ENCODE measurements around the gene RRAGD.

Gene RRAGD

DNA sequence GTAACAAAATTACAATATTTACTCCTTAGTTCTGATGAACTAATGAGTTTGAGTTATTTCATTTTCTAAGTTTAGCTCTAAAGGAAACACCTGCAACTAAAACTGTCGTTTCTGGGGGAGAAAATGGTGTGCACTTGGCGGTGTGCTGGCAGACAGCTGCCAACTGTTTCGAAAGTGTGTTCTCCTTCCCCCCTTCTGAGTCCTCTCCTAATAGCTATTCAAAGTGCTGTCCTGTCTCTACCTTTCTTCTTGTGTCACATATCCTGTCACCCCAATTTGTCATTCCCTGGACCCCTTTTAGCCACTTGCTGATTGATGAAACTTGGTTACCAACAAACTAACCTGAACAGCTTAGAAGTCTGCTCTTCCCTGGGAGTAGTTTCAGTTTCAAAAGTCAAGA lies 54.7 kb downstream of the RRAGD start:
- Mint-ChIP-seq H3K4me3 (peak overlapping the region; percentile 76), H3K27me3 (no peaks in the 10 kb centered on the region), H3K4me1 (peaks cover 21% of the 10 kb centered on the region), H3K9me3 (no peaks in the 10 kb centered on the region), H3K27ac (ENCODE audit: low read depth) (peak overlapping the region; percentile 73), H3K36me3 (ENCODE audit: insufficient read depth) (peaks cover 6% of the 10 kb centered on the region)
- ATAC-seq (replicated peaks; ENCODE audit: extremely low read depth, poor library complexity, severe bottlenecking), result no peak
- DNase-seq (ENCODE audit: low spot score in 2 of 2), result no peak

- peak overlapping the region; percentile 73 for H3K27ac Mint-ChIP-seq (ENCODE audit: low read depth)
- no peak overlapping the region for H3K4me3 Mint-ChIP-seq
- H3K9me3 Mint-ChIP-seq, result no peaks in the 10 kb centered on the region
- H3K27me3 Mint-ChIP-seq, result no peaks in the 10 kb centered on the region
- no peak for ATAC-seq (replicated peaks; ENCODE audit: extremely low read depth, poor library complexity, severe bottlenecking)
- peaks cover 10% of the 10 kb centered on the region for H3K36me3 Mint-ChIP-seq (ENCODE audit: insufficient read depth)
- DNase-seq (ENCODE audit: low spot score in 2 of 2), result no peak
- peaks cover 25% of the 10 kb centered on the region for H3K4me1 Mint-ChIP-seq
Measured at GRCh38 chr6:89356642-89357170, 55.4 kb downstream of the RRAGD start.

GRCh38 chr6:89355511-89356194 lies 56.4 kb downstream of the RRAGD start:
- Mint-ChIP-seq H3K27me3 (no peaks in the 10 kb centered on the region), H3K27ac (ENCODE audit: low read depth) (no peak overlapping the region), H3K9me3 (no peaks in the 10 kb centered on the region), H3K36me3 (ENCODE audit: insufficient read depth) (peaks cover 10% of the 10 kb centered on the region), H3K4me1 (peaks cover 35% of the 10 kb centered on the region), H3K4me3 (no peak overlapping the region)
- ATAC-seq (replicated peaks; ENCODE audit: extremely low read depth, poor library complexity, severe bottlenecking), result no peak
- no peak for DNase-seq (ENCODE audit: low spot score in 2 of 2)

DNA sequence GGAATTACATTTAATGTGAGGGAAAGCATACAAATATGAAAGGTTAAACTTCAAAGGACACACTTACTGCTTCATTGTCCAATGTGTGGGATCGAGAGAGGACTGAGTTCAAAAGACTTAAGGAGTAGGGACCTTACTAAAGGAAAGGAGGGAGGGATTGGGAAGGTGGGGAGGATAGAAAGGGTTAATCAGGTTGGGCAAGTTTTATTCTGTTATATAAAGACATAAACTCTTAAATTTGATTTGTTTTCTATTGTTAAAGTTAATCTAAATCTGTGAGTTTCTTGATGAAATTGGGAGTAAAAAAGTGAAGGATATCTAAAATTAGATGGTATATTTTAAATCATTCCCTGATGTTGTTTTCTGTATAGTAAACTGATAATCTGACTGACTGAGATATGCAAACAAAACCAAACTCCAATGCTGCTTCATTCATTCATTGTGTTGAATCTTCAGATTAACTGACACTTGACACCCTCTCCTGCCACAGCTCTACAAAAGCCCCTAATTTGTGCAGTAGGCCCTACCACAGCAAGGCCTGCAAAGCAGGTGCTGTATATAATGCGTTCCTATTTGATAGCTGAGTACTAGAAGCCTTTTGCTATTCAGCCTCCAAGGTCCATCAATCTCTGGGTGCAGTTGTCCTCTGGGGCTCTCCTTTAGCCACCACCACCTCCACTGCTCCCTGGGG lies 58.2 kb downstream of the RRAGD start:
- H3K9me3 Mint-ChIP-seq, result no peaks in the 10 kb centered on the region
- peaks cover 8% of the 10 kb centered on the region for H3K36me3 Mint-ChIP-seq (ENCODE audit: insufficient read depth)
- peak overlapping the region; percentile 69 for H3K27ac Mint-ChIP-seq (ENCODE audit: low read depth)
- DNase-seq (ENCODE audit: low spot score in 2 of 2) (no peak), ATAC-seq (replicated peaks; ENCODE audit: extremely low read depth, poor library complexity, severe bottlenecking) (no peak)
- peaks cover 47% of the 10 kb centered on the region for H3K4me1 Mint-ChIP-seq
- peak overlapping the region; percentile 99 for H3K4me3 Mint-ChIP-seq
- no peaks in the 10 kb centered on the region for H3K27me3 Mint-ChIP-seq

DNA sequence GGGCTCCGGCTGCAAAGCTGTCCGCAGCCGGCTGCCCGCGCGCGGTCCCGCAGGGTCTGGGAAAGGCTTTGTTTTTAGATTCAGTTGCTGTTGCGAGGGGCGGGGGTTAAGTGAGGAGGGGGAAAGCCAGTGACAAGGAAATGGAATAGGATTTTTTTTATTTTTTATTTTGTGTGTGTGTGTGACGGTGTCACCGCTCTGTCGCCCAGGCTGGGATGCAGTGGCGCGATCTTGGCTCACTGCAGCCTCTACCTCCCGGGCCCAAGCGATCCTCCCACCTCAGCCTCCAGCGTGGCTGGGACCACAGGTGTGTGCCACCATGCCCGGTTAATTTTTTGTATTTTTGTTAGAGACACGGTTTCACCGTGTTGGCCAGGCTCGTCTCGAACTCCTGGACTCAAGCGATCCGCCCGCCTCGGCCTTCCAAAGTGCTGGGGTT lies 58.9 kb downstream of the RRAGD start:
- no peaks in the 10 kb centered on the region for H3K9me3 Mint-ChIP-seq
- H3K4me3 Mint-ChIP-seq, result peak overlapping the region; percentile 99
- peaks cover 8% of the 10 kb centered on the region for H3K36me3 Mint-ChIP-seq (ENCODE audit: insufficient read depth)
- no peaks in the 10 kb centered on the region for H3K27me3 Mint-ChIP-seq
- ATAC-seq (replicated peaks; ENCODE audit: extremely low read depth, poor library complexity, severe bottlenecking) (no peak), DNase-seq (ENCODE audit: low spot score in 2 of 2) (no peak)
- peaks cover 54% of the 10 kb centered on the region for H3K4me1 Mint-ChIP-seq
- H3K27ac Mint-ChIP-seq (ENCODE audit: low read depth), result peak overlapping the region; percentile 69

DNA sequence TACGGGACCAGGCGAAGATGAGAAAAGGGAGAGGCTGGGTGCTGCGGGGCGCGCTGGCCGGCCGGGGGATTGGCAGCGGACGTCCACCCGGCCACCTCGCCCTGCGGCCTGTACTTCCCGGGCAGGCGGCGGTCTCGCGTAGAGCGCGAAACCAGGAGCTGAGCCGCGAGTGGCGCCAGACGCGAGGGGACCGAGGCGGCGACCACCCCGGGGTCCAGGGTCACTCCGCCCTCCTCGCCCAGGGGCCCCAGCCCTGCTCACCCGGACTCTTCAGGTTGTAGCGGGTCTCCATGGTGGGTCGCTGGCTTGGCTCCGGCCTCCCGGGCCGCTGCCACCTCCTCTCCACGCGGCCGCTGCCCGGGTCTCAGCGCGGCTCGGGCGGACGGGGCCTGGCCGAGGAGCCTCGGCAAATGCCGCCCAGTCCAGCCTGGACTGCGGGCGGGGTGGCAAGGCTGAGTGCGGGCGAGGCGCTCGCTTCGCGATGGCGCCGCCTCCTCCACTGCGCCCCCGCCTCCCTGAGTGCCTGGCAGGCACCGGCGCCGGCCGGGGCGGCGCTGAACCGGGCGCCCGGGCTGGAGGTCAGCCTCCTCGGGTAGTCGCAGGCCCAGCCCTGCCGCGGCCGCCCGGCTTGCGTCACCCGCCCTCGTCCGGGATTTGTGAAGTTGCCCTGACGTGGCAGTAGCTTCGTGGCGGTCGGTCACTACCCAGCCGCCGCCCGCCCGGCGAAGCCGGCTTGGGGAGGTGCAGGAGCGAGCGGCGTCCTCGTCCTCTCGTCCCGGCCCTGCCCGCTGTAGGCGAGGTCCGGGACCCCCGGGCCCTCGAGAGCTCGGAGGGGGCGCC lies 59.6 kb downstream of the RRAGD start, which contains the start of gene UBE2J1:
Gene UBE2J1 (minus strand): TSS at position 445 of the 840 bp plus-strand sequence. CDS start 153 bp downstream, at position 292.
- Mint-ChIP-seq H3K9me3 (no peaks in the 10 kb centered on the region), H3K27ac (ENCODE audit: low read depth) (peak within 1 kb of the TSS; percentile 99), H3K4me1 (peaks cover 55% of the 10 kb centered on the region), H3K27me3 (no peaks in the 10 kb centered on the region), H3K4me3 (peak within 1 kb of the TSS; percentile 99), H3K36me3 (ENCODE audit: insufficient read depth) (peaks cover 7% of the 10 kb centered on the region)
- ATAC-seq (replicated peaks; ENCODE audit: extremely low read depth, poor library complexity, severe bottlenecking) (peak; percentile 79), DNase-seq (ENCODE audit: low spot score in 2 of 2) (peak; percentile 59 to 66)

DNA sequence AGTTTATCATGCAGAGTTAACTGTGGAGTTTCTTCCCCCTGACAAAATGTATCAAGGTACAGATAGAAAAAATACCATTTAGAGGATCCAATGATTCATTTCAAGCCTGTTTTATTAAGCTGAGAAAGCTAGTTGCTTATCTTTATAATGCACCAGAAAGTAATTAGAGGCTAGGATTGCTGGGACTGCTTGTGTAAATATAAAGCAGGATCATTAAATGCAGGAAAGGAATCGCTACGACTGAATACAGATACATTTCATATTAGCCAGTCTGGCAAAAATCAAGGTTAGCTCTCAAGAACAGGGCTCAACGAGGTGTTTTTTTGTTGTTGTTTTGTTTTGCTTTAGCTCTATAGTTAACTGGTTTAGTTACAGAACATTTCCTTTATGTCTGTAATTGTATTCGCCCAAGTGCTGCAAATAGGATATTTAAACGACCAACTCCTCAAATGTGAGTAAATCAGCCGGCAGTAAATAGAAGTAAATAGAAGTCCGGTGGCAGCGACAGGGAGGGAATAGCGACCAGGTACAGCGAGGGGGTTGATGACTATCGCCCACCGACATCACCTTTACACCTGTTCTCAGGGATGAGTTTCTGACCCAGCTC lies 60.3 kb downstream of the RRAGD start:
- Mint-ChIP-seq H3K36me3 (ENCODE audit: insufficient read depth) (peaks cover 5% of the 10 kb centered on the region), H3K9me3 (no peaks in the 10 kb centered on the region), H3K4me1 (peaks cover 52% of the 10 kb centered on the region), H3K27me3 (no peaks in the 10 kb centered on the region), H3K4me3 (peak overlapping the region; percentile 99), H3K27ac (ENCODE audit: low read depth) (peak overlapping the region; percentile 99)
- DNase-seq (ENCODE audit: low spot score in 2 of 2) (no peak), ATAC-seq (replicated peaks; ENCODE audit: extremely low read depth, poor library complexity, severe bottlenecking) (peak; percentile 10)

DNA sequence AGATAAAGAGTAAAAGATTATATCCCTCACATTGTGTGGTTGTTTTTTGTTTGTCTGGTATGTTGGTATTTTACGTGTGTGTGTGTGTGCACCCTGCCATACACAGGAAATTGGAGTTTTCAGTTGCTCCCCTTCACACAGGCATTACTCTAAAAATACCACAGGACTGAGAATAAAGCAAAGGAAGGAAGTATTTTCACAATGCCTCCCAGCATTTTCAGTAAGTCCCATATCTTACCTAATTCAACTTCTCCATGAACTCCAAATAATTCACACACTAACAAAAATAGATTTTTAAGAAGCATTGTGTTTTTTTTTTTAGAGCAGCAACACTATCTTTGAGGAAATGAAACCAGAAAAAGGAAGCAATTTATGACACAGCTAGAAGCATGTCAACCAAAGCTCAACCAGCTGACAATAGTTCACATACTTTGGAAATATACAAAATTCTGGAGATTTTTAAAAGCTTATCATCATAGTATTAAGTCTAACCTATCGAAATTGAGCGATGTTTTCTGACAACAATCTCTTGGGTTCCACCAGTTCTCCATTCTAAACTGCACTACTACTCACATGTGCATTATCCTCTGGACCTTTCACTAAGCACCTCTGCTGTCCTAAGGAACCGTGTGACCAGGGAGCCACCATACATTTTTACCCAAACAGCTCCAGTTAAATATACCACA lies 61.6 kb downstream of the RRAGD start:
- Mint-ChIP-seq H3K27ac (ENCODE audit: low read depth) (peak overlapping the region; percentile 99), H3K27me3 (no peaks in the 10 kb centered on the region), H3K9me3 (no peaks in the 10 kb centered on the region), H3K4me1 (peaks cover 60% of the 10 kb centered on the region), H3K4me3 (peak overlapping the region; percentile 99), H3K36me3 (ENCODE audit: insufficient read depth) (peaks cover 5% of the 10 kb centered on the region)
- DNase-seq (ENCODE audit: low spot score in 2 of 2) (no peak), ATAC-seq (replicated peaks; ENCODE audit: extremely low read depth, poor library complexity, severe bottlenecking) (peak; percentile 34)

- H3K27me3 Mint-ChIP-seq, result no peaks in the 10 kb centered on the region
- peaks cover 67% of the 10 kb centered on the region for H3K4me1 Mint-ChIP-seq
- no peak overlapping the region for H3K4me3 Mint-ChIP-seq
- peak overlapping the region; percentile 70 for H3K27ac Mint-ChIP-seq (ENCODE audit: low read depth)
- no peaks in the 10 kb centered on the region for H3K9me3 Mint-ChIP-seq
- ATAC-seq (replicated peaks; ENCODE audit: extremely low read depth, poor library complexity, severe bottlenecking) (no peak), DNase-seq (ENCODE audit: low spot score in 2 of 2) (no peak)
- peaks cover 7% of the 10 kb centered on the region for H3K36me3 Mint-ChIP-seq (ENCODE audit: insufficient read depth)
Measured at GRCh38 chr6:89348372-89348771, 63.7 kb downstream of the RRAGD start.

- Mint-ChIP-seq H3K9me3 (no peaks in the 10 kb centered on the region), H3K27ac (ENCODE audit: low read depth) (peak overlapping the region; percentile 70), H3K4me3 (no peak overlapping the region), H3K4me1 (peaks cover 66% of the 10 kb centered on the region), H3K36me3 (ENCODE audit: insufficient read depth) (peaks cover 7% of the 10 kb centered on the region), H3K27me3 (no peaks in the 10 kb centered on the region)
- DNase-seq (ENCODE audit: low spot score in 2 of 2), result no peak
- ATAC-seq (replicated peaks; ENCODE audit: extremely low read depth, poor library complexity, severe bottlenecking), result no peak
Measured at GRCh38 chr6:89347825-89348224, 64.2 kb downstream of the RRAGD start.

DNA sequence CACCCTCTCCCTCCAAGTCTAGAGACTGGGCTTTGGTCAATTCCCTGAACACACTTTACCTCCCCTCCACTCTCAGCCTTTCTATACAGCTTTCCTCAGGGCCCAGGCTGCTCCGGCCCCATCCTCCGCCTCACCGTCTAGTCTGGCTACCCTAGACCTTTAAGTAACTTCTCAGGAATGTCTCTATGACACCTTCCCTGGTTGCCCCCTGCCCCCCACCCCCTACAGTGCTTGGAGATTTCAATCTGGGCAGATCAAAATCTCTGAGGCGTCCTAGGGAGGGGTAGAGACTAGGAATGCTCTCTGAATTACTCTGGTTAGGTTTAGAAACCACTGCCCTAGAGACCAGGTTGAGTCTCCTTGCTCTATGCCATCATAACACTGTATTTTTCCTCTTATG lies 65.6 kb downstream of the RRAGD start:
- H3K27me3 Mint-ChIP-seq, result no peaks in the 10 kb centered on the region
- DNase-seq (ENCODE audit: low spot score in 2 of 2), result no peak
- no peak overlapping the region for H3K27ac Mint-ChIP-seq (ENCODE audit: low read depth)
- no peak overlapping the region for H3K4me3 Mint-ChIP-seq
- peaks cover 59% of the 10 kb centered on the region for H3K4me1 Mint-ChIP-seq
- H3K36me3 Mint-ChIP-seq (ENCODE audit: insufficient read depth), result peaks cover 9% of the 10 kb centered on the region
- ATAC-seq (replicated peaks; ENCODE audit: extremely low read depth, poor library complexity, severe bottlenecking), result no peak
- no peaks in the 10 kb centered on the region for H3K9me3 Mint-ChIP-seq
